ENCODE data around the gene MGAT5B. TPM values are rescaled to one million over a fixed set of nuclear protein-coding genes. Genes with fewer than 3 reads are reported as not detected.

MGAT5B gene
- total and polyA plus RNA-seq, 2 of the 13 experiments (the other 11 are each of a cell fraction or from before 2014, with no cell fraction given) = 0.07 to 0.13 TPM

DNA sequence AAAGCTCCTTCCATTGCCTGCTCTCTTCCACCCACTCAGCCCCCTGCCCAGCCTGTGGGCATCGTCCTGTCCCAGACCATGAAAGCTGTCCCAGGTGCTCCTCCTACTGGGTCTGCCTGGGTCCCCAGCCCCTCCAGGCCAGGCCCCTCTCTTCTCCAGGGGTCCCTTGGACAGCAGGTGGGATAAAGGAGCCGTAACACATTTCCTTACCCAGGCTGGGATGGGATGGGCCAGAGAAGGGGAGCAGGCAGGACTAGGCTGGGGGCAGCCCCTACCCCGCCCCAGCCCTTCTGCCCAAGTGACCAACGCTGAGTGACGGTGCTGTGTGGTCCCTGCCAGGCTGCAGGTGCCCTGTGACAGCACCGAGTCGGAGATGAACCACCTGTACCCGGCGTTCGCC, 80.1 kb downstream of the MGAT5B start (continued):
- no peak for TF ChIP-seq ZKSCAN8 (CRISPR knock-in tag; IDR thresholded peaks at IDR 0.05; ENCODE audit: borderline replicate concordance)

DNA sequence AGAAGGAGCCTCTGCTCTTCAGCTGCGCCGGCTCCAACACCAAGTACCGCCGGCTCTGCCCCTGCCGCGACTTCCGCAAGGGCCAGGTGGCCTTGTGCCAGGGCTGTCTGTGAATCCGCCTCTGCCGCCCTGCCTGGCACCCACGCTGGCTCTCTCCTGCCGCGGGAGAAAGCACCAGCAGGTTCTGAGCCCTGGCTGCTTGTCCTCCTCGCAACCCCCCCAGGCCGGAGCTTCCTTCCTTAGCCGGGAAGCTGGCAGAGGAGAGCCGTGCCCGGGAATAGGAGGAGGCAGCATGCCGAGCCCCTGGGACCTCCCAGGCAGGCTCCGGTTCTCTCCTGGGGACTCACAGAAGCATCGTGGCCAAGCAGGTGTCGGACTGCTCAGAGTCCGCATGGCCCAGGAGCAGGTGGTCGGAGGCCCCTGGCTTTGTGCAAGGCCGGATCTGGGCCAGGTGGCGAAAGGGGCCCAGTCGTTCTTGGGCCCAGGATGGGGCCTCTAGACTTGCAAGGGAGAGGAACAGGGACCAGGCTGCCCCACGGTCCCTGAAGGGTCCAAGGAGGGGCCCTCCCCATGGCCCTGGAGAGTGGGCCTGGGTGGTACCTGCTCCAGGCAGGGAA, 80.6 kb downstream of the MGAT5B start:
- no peaks in the 10 kb centered on the region for H3K9me3 ChIP-seq (ENCODE audit: low read length)
- H3K4me2 ChIP-seq (ENCODE audit: low read depth, low read length) = no peak overlapping the region
- no TSS peak for BruUV-seq (replicated peaks)
- ChIA-PET CTCF (ENCODE audit: low intra/inter-chr PET ratio, low total read pairs) (no interaction called here), POLR2A (no interaction called here)
- 73% methylated on average over 18 of the region's 27 CpGs for WGBS (ENCODE audit: low lambda C conversion rate)
- no peak; the same call in 2 of the 3 replicates for ATAC-seq
- intact Hi-C loops (cut with micrococcal nuclease; ENCODE audit: unreplicated experiment) (no loop called here), in situ Hi-C loops (cut with HindIII; ENCODE audit: extremely low pct_ligation_motif_present, low pct_unique_long_range_greater_than_20kb) (no loop called here)
- TF ChIP-seq EED (CRISPR knock-in tag; IDR thresholded peaks at IDR 0.05) = no peak
- no peak for TF ChIP-seq ZFY (CRISPR knock-in tag; IDR thresholded peaks at IDR 0.05)
- no peak for TF ChIP-seq TAF15 (IDR thresholded peaks at IDR 0.05; ENCODE audit: low read depth, low read length, poor library complexity, severe bottlenecking)
- TF ChIP-seq YY1 (IDR thresholded peaks at IDR 0.05; ENCODE audit: insufficient read depth, insufficient replicate concordance, low read depth, low read length) = no peak
- no peak for TF ChIP-seq ZNF3 (CRISPR knock-in tag; IDR thresholded peaks at IDR 0.05)
- TF ChIP-seq, protein P1, sequence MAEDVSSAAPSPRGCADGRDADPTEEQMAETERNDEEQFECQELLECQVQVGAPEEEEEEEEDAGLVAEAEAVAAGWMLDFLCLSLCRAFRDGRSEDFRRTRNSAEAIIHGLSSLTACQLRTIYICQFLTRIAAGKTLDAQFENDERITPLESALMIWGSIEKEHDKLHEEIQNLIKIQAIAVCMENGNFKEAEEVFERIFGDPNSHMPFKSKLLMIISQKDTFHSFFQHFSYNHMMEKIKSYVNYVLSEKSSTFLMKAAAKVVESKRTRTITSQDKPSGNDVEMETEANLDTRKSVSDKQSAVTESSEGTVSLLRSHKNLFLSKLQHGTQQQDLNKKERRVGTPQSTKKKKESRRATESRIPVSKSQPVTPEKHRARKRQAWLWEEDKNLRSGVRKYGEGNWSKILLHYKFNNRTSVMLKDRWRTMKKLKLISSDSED (CRISPR knock-in tag; IDR thresholded peaks at IDR 0.05) = no peak
- TF ChIP-seq ZNF782 (CRISPR knock-in tag; IDR thresholded peaks at IDR 0.05; ENCODE audit: borderline replicate concordance) = no peak
- TF ChIP-seq, protein P2, sequence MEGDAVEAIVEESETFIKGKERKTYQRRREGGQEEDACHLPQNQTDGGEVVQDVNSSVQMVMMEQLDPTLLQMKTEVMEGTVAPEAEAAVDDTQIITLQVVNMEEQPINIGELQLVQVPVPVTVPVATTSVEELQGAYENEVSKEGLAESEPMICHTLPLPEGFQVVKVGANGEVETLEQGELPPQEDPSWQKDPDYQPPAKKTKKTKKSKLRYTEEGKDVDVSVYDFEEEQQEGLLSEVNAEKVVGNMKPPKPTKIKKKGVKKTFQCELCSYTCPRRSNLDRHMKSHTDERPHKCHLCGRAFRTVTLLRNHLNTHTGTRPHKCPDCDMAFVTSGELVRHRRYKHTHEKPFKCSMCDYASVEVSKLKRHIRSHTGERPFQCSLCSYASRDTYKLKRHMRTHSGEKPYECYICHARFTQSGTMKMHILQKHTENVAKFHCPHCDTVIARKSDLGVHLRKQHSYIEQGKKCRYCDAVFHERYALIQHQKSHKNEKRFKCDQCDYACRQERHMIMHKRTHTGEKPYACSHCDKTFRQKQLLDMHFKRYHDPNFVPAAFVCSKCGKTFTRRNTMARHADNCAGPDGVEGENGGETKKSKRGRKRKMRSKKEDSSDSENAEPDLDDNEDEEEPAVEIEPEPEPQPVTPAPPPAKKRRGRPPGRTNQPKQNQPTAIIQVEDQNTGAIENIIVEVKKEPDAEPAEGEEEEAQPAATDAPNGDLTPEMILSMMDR (CRISPR knock-in tag; IDR thresholded peaks at IDR 0.05) = no peak
- no peak for TF ChIP-seq TOPORS (CRISPR knock-in tag; IDR thresholded peaks at IDR 0.05)
- H3K79me2 ChIP-seq (ENCODE audit: insufficient read depth, low read length) = no peaks in the 10 kb centered on the region
- no peak for DNase-seq (ENCODE audit: low spot score)
- peaks cover 9 to 73% of the 10 kb centered on the region in 2 experiments for H3K27me3 ChIP-seq (ENCODE audit: control insufficient read depth in 1 of 2, insufficient read depth in 2 of 2, low read length in 2 of 2)
- H3K4me1 ChIP-seq (ENCODE audit: insufficient read depth, low read length) = no peaks in the 10 kb centered on the region
- no peak overlapping the region for H2AFZ ChIP-seq (ENCODE audit: low read length)
- H3K9ac ChIP-seq (ENCODE audit: insufficient read depth, low read depth, low read length) = no peak overlapping the region
- H3K27ac ChIP-seq (ENCODE audit: extremely low read length, insufficient read depth, low read length) = no peak overlapping the region
- FAIRE-seq = no peak
- H3K36me3 ChIP-seq (replicated peaks in 1 of 2; ENCODE audit: control insufficient read depth in 1 of 2, insufficient read depth in 2 of 2, low read length in 2 of 2) = no peaks in the 10 kb centered on the region
- H4K20me1 ChIP-seq (ENCODE audit: insufficient read depth, low read length) = no peaks in the 10 kb centered on the region; the same call in 1 of the 2 replicates
- no peak overlapping the region for H3K4me3 ChIP-seq (replicated peaks in 1 of 3; ENCODE audit: insufficient read depth in 1 of 3, low read depth in 2 of 3, low read length in 3 of 3)

Measured in HepG2 (cell line).